Activated CD8-positive, alpha-beta memory T cell treated with anti-CD3 and anti-CD28 coated beads for 24 hours (primary cell): ENCODE results near the gene CMIP.
"Not testable (repeated sequence)": the region's sequence is repeated elsewhere in the genome, so short reads cannot be mapped to it uniquely, and the experiment has no call there.

Source experiments
- DNase-seq: peaks from one replicate; pipeline ENCODE4 v3.0.0-alpha.2; 2020

Gene CMIP

DNA sequence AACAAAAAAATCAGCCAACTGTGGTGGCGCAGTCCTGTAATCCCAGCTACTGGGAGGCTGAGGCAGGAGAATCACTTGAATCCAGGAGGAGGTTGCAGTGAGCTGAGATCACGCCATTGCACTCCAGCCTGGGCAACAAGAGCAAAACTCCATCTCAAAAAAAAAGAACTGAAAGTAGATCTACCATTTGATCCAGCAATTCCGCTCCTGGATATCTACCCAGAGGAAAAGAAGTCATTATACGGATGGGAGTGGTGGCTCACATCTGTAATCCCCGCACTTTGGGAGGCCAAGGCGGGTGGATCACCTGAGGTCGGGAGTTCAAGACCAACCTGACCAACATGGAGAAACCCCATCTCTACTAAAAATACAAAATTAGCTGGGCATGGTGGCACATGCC lies 22.5 kb upstream of the CMIP start:
- DNase-seq, result not testable (repeated sequence)

DNA sequence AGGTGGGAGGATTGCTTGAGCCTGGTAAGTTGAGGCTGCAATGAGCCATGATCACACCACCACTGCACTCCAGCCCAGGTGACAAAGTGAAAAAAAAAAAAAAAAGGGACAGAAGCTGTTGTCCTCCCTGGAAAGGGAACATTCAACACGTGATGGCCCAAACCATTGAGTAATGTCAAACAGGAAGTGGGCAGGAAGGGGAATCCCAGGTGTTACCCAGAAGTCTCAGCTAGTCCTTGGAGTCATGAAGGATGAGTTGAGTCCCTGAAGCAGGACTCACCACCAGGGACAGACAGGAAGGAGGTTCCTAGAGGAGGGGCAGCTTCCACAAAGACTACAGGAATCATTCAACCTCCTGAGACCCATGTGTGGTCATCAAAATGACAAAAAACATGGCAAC lies 19.8 kb upstream of the CMIP start:
- DNase-seq, result no peak

DNA sequence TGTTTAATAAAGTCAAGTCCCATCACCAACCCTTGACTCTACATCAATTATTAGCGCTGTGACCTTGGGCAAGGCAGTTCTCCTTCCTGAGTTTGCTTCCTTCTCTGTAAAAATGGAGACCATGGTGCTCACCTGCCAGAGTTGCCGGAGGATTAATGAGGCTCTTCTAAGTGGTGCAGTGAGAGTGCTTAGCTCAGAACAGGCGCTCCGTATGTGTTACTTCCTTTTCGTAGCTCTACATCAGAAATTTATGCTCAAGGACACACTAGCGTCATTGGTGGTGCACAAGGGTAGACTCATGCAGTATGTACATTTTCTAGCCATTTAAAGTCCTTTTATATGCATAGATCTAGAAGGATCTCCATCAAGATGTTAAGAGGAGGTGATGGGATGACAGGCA lies 17.4 kb upstream of the CMIP start:
- DNase-seq, result no peak

DNA sequence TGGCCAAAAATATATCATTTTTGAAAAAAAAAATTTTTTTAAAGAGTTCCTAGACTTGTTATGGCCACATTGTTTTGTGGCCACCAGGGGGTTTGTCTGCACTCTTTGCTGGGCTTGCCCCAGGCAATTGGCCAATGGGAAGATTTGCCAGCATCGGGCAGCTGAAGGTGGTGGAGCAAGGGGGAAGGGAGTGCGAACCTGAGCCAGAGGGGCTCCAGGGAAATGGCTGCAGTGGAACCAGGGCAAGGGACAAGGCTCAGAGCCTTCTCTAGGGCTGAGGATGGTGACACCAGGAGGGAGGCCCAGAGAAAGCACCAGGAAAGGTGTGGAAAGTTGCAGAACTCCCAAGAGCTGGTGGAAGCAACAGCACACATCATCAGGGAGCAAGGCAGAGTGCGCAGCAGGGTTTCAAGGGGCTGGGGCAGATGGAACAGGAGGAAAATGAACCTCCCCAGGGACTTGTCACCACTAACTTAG lies 15.5 kb upstream of the CMIP start:
- no peak for DNase-seq

DNA sequence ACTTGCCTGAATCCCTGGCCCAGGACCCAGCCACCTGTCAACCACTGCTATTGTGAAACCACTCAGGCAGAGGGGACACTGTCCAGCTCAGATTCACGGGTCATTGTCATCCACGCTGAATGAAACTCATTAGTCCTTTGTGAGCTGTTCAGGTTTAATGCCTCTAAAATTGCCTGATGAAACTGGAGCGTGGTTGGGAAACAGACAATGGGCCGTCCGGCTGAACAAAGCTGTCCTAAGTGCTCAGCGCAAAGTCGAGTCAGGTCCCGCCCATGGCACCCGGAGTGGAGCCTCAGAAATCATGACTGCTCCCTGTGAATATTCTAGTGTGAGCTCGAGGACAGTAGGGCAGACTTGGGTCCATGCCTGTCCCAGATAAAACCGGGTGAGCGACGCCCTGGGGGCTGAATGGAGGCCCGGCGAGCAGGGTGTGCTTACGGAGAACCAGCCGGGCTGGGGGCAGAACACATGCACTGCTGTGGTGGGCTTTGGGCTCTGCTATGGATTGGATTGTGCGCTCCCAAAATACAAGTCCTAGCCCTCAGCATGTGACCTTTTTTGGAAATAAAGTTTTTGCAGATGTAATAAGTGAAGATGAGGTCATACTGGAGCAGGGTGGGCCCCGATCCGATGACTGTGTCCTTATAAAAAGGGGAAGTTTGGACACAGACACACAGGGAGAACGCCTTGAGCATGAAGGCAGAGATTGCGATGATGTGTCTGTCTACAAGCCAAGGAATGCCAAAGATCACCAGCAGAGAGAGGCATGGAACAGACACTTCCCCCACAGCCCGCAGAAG lies 12.9 kb upstream of the CMIP start:
- no peak for DNase-seq

DNA sequence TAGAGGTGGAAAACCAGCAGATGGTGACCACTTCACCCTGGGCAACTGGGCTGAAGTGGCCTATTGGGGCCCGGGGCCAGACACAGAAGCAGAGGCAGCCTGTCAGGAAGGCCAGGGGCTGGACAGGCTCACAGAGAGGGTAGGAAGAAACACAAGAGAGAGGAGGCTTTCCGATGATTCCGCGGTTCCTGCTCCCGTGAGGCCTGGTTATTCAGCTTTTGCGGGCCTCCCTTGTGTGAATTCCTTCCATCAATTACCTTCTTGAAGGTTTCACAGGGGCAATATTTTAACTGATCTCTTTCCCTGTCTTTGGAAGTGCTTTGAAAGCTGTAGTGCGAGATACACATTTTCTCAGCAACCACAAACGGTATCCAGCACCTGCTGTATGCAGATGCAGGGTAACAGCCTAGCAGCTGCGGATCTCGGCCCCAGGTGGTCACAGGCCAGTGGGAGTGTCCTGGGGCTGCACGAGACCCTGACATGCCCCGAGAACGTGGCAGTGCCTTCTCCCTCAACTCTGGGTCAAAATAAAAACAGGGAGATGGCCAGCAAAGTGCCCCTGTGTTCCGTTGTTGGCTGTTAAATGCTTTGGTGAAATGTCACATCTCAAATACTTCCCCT lies 11.6 kb upstream of the CMIP start:
- DNase-seq, result no peak

DNA sequence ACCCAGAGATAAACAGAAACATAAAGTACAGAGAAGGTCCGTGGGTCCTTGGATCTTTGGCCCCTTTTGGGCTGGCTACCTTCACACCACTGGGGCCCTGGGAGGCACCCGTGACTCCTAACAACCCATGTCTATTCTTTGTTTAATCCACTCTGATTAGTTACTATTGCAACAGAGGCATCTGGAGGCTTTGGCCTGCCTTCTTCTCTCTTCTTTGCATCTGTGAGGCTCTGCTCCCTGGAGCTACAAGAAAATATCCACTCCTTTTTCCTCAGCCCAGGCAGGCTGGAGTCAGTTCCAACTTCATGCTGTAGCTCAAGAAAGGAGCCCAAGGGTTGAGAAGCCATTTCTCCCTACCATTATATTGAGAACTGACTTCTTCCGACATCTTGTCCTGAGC lies 9.5 kb upstream of the CMIP start:
- no peak for DNase-seq

DNA sequence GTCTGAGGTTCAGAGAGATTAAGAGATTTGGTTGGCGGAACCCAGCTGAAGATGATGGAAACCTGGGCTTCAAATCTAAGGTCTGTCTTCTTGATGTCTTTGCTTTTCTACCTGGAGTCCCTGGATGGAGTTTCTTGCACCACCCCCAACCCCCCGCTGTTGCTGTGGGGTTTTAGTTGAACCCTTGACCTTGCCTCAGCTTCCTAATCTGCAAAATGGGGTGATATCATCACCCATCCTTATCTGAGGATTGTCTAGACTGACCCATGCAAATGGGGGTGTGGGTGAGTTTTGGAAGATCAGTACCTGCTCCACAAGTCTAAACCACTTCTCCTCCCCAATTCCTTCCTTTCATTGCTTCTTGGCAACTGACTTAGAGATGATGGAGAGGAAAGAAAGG lies 9.0 kb upstream of the CMIP start:
- no peak for DNase-seq

DNA sequence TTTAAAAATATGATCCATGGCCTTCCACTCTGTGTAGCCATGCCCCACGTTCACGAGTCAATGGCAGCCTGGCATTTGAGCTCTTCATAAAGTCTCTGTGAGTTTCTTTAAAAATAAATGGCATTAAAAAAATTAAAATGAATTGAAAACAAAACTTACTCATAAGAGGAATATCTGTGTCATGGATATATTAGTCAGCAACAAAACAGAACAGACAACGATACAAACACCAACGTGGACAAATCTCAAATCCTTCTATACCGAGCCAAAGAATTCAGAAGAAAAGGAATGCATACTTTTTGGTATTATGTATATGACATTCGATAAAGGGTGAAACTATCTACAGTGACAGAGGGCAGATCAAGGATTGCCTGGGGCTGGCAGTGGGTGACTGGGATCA lies 8.2 kb upstream of the CMIP start:
- no peak for DNase-seq

DNA sequence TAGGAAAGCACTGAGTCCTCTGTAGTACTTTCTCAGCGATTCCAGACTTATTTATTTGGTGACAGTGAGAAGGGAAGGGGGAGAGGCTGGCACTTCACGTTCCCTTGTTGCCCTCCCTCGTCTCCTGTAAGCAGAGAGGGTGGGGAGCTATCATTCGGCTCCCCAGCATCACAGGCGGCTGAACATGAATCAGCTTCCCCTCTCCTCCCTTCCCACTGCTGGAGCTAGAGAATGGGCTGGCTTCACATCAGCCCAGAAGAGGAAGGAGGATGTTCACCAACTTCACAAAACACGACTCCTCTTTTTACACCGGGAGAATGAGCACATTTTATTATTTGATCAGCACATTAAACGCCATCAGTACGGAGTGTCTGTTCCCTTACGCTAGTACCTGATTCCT lies 6.7 kb upstream of the CMIP start:
- DNase-seq, result no peak

DNA sequence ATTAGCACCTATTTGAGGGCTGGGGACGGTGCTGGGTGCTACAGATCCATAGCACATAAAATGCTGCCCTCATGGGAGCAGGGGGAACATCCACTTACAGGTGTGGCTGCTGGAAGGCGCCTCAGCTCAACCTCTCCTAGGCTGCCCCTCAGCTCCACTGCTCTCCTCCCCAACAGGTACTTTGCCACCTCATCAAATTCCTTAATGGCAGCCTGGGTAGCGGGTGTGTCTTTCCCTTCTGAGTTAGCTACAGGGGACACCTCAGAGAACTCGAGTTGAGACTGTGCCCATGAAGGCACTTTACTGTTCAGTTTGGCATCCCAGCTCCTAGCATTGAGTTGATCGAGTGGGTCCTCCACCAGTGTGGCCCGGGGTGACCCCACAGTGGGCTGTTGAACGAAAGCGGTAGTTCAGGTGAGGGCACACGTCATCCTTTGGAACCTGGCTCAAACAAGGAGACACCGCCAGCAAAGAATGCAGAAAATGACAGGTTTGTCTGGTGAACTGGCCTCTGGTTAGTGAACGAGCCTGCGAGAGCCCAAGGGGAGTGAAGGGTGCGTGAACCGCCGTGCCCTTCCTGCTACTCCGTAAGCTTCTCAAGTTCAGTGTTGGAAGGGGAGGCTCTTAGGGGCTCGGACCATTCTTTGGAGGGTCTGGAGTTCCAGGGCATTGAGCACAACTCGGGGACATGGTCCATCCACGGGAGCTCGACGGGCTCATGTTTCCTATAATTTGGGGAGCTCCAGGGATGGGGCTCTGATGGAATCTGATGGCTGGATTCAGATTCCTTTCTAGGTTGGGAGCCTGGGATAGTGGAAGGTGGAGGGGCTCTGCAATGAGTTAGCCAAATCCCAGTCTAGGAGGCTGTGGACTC lies 3.5 kb upstream of the CMIP start:
- no peak for DNase-seq

DNA sequence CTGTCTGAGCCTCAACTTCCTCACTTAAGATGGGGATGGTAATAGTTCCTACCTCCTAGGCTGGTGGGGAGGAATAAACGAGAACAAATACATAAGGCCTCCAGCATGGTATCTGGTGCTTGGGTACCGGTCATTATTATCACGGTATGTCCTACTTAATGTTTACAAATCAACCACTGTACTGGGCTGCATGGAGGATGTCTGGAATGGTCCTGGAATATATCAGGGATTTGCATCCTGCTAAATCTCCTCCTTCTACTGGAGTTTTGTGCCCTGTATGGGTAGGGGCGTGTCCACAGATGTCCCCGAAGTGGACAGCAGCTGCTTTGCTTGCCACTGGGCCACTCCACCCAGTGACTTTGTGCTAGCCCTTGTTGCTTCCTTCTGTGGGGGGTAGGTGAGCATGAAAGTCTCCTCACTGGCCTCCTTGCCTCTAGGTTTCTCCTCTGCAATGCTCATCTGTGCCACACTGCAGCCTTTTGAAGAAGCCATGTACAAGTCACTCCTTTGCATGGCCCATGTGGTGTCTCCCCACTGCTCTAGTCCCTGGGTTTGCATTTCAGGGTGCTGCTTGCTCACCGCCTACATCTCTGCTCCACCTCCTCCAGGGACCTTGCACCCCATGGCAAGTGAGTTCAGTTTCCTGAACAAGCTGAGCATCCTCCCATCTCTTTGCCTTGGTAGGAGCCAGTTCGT lies 2.2 kb upstream of the CMIP start:
- no peak for DNase-seq

DNA sequence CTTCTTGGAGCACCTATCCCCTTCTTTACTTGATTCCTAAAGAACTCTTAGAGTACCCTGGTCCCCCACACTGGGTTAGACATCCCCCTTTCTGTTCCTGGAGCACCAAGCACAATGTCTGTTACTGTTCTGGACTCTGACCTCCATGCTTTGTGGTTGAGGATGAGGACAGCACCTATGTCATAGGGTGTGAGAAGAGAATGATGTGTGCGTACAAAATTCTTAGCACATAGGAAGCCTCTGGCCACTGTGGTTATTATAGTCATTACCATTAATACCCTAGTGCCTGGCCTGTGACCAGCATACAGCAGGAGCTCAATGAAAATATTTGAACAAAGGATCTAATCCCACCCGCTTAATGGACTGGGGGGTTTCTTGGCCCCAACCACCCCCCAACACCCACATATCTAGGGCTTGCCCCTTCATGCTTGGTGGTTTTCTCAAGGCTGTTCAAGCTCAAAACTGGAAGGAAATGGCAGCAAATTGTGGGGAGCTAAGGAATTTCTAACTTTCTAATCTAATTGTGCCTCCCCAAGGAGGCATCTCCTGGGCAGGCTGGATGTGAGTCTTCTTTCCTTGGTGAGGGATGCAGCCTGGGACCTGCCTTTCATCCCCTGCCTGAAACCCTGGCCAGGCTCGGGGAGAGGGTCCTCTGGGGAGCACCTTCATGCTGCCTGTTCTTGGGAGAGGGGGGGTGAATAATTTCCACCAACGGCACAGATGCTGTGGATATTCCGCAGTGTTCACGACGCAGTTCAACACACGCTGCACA lies 1.5 kb upstream of the CMIP start:
- no peak for DNase-seq

DNA sequence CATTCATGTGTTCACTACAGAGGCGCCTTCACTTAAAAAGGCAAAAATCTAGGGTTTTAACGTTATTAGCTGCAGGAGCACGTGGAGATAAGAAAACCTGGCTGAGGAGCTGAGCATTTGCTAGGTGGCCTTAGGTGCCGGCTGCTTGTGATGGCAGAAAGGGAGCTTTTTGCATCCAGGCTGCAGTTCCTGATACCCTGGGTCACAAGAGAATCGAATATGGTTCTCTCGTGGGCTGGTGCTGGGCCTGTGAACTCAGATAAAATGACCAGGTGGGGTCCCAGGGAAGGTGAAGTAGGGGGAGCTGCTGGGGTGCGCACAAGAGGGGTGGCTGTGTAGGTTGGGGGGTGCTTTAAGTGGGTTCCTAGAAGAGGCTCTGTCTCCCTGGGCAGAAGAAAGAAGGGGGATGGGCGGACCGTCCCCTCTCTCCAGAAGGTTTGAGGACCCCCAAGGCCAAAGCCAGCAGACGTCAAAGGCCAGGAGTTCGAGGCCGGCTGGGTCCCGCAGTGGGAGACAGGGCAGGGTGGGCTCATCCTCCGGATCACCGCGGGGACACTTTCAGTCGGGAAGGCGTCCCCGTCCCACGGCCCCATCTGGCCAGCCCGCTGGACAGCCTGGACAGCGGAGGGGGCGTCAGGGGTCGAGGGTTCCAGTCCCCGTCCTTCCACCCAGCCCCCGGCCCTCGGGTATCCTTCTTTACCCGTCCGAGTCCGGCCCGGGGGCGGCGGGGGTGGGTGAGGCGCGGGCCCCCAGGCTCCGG lies 740 bp upstream of the CMIP start:
- no peak for DNase-seq

DNA sequence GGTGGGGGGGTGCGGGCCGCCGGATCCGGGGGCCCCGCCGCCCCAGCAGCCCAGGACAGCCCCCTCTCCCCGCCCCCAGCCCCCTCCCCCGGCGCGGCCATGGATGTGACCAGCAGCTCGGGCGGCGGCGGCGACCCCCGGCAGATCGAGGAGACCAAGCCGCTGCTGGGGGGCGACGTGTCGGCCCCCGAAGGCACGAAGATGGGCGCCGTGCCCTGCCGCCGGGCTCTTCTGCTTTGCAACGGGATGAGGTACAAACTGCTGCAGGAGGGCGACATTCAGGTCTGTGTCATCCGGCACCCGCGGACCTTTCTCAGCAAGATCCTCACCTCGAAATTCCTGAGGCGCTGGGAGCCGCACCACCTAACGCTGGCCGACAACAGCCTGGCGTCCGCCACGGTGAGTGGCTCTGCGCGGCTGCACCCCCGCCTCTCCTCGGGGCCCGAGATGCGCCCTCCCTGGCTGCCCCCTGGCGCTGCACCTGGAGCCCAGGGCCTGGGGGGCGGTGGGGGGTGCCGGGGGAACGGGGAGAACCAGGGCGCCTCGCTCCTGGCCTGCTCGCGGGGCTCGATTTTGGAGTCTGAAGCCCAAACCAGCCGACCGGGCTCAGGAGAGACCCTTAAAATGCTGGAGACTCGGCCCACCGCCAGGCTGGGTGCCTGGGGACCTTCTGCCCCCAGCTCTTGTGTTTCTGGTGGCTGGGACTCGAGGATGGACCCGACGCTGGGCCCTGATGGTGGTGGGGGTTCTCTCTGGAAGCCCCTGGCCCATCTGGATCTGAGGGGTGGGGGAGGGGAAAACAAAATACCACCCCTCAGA lies 744 bp downstream of the CMIP start:
- peak; percentile 78 for DNase-seq

DNA sequence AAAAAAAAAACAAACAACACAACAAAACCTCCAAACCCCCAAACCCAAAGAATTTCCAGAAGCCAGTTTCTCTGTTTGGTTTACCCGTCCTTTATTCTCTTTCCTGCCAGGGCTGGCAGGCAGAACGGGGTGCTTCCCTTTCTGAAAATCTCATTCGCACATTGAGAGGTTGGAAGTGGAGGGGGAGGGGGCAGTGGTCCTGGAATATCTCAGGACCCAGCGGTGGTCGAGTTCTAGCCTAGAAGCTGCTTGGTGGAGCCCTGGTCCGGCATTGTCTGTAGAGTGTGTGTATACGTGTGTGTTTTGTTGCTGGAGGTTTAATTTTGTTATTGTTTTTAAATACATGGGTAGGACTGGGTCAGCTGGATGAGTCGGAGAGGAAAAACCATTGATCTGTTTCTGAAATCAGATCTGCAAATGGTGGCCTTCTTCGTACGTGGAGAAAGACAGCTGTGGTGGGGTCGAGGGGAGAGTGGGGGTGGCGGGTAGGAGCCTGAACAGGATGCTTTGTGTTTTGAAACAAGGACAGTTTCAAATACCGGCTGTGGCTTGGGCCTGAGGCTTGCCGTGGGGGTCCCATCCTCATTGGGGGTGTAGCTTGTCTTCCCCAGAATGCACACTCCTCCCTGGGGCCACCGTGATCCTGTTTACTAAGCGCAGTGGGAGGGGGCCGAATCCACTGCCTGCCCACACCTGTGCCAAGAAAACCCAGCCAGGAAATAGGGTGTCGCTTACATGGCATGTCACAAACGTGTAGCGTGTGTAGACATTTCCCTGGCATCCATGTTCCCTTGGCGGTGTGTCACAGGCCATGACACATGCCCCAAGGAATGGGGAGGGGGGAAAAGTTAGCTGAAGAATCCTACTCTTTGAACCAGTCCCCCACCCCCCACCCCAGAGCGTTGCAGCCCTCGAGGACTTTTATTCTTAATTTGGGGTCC lies 1.6 kb downstream of the CMIP start:
- DNase-seq, result no peak

DNA sequence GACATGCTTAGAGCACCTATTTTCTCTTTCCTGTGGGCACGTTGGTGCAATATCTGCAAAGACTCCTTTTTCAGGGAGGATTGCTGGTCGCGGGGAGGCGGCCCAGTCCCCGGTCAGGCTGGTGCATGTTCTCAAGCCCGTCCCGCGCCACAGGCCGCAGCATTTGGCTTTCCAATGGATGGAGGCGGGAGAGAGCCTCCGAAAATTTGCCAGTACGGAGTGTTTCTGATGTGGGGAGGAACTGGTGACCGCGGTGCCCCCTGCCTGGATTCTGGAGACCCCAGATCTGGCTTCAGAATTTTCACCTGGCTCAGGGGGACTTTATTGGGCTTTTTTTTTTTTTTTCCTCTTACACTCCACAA lies 2.3 kb downstream of the CMIP start:
- DNase-seq, result no peak

DNA sequence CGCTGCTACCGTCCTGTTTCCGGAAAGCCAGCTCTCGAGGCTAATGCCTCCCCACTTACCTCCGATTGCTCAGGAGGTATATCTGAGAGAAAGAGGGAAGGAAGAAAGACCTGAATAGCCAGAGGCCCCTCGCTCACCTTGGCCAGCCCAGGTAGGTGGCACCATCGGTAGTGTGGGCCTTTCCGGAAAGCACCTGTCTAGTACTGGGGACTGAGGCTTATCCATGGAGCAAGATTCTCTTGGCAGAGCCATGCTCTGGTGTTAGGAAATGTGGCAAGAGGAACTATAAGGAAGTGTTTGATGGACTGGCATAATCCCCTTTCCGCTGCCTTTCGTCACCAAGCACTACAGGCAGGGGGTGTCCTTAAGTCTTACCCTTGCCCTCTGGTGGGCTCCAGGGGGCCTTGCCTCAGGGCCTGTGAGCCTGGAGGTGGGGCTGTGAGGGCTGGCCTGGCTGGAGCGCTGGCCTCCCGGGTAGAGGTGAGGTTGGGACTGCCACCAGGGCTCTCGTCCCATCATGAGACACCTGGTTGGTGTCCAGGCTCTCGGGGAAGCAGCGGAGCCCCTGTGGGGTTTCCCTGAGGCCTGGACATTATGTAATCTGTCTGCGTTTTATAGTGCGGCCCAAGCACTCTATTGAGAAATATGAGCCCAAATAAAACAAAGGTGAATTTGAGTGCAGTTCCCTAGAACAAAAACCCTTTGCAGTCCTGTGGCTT lies 2.9 kb downstream of the CMIP start:
- DNase-seq, result no peak
